ENCODE data around the gene CDC42BPB. TPM values are rescaled to one million over a fixed set of nuclear protein-coding genes. Genes with fewer than 3 reads are reported as not detected.

CDC42BPB gene
- total RNA-seq, 4 donors from 2014 or later = 145 to 255 (median 197) TPM

- no peak for DNase-seq
- Histone ChIP-seq H3K27ac (no peak overlapping the region), H3K36me3 (no peaks in the 10 kb centered on the region), H3K9me3 (no peaks in the 10 kb centered on the region), H3K4me1 (peaks cover 0 to 16% (median 6%) of the 10 kb centered on the region in 4 donors), H3K4me3 (no peak overlapping the region), H3K27me3 (peaks cover 0 to 2% of the 10 kb centered on the region in 2 donors)
- TF ChIP-seq POLR2A (IDR thresholded peaks at IDR 0.05) (no peak), CTCF (IDR thresholded peaks at IDR 0.05) (no peak)
Measured at GRCh38 chr14:103078860-103079587, 21.7 kb upstream of the CDC42BPB start.

GRCh38 chr14:103078420-103078749 lies 21.0 kb upstream of the CDC42BPB start:
- TF ChIP-seq CTCF (IDR thresholded peaks at IDR 0.05) (peak; percentile 69 to 90 (median 82)), POLR2A (IDR thresholded peaks at IDR 0.05) (no peak)
- no peaks in the 10 kb centered on the region for H3K9me3 ChIP-seq
- H3K36me3 ChIP-seq = no peaks in the 10 kb centered on the region
- peaks cover 0 to 21% (median 6%) of the 10 kb centered on the region in 4 donors for H3K4me1 ChIP-seq
- DNase-seq = peak; percentile 77 to 94 (median 83)
- H3K27me3 ChIP-seq = no peaks in the 10 kb centered on the region
- H3K4me3 ChIP-seq = no peak overlapping the region
- no peak overlapping the region for H3K27ac ChIP-seq

GRCh38 chr14:103074729-103075367 lies 17.5 kb upstream of the CDC42BPB start:
- Histone ChIP-seq H3K36me3 (no peaks in the 10 kb centered on the region), H3K27me3 (no peaks in the 10 kb centered on the region), H3K9me3 (no peaks in the 10 kb centered on the region), H3K27ac (peak overlapping the region in 3 of 4 donors; percentile 14 to 87 (median 76)), H3K4me3 (peak overlapping the region; percentile 24 to 55 (median 50)), H3K4me1 (peaks cover 5 to 42% (median 6%) of the 10 kb centered on the region in 4 donors)
- no peak for TF ChIP-seq CTCF (IDR thresholded peaks at IDR 0.05)
- TF ChIP-seq POLR2A (IDR thresholded peaks at IDR 0.05) = no peak
- DNase-seq = peak in 2 of 3 donors; percentile 77

GRCh38 chr14:103073876-103074728 lies 16.8 kb upstream of the CDC42BPB start:
- Histone ChIP-seq H3K4me3 (peak overlapping the region in 1 of 4 donors; percentile 17), H3K4me1 (peaks cover 5 to 42% (median 6%) of the 10 kb centered on the region in 4 donors), H3K9me3 (no peaks in the 10 kb centered on the region), H3K36me3 (no peaks in the 10 kb centered on the region), H3K27ac (peak overlapping the region in 2 of 4 donors; percentile 76 to 87), H3K27me3 (no peaks in the 10 kb centered on the region)
- peak in 1 of 3 donors; percentile 51 for DNase-seq
- TF ChIP-seq CTCF (IDR thresholded peaks at IDR 0.05) (no peak), POLR2A (IDR thresholded peaks at IDR 0.05) (no peak)

GRCh38 chr14:103073367-103073875 lies 16.1 kb upstream of the CDC42BPB start:
- Histone ChIP-seq H3K4me3 (peak overlapping the region in 1 of 4 donors; percentile 17), H3K27me3 (no peaks in the 10 kb centered on the region), H3K9me3 (no peaks in the 10 kb centered on the region), H3K36me3 (no peaks in the 10 kb centered on the region), H3K27ac (peak overlapping the region in 2 of 4 donors; percentile 76 to 87), H3K4me1 (peaks cover 5 to 48% (median 6%) of the 10 kb centered on the region in 4 donors)
- peak in 2 of 3 donors; percentile 67 to 79 for DNase-seq
- no peak for TF ChIP-seq POLR2A (IDR thresholded peaks at IDR 0.05)
- no peak for TF ChIP-seq CTCF (IDR thresholded peaks at IDR 0.05)

Data from Peyer's patch (tissue), 4 donors.